Endometrial microvascular endothelial cells (primary cell): ENCODE data around the gene CTNNA2. TPM values are rescaled to one million over a fixed set of nuclear protein-coding genes. Genes with fewer than 3 reads are reported as not detected.

Experiments
- in situ Hi-C: cut with HindIII; loops from 2 replicates; pipeline ENCODE4 v1.10.0; 2017; ENCODE audit warnings: low sequenced_read_pairs, low pct_unique_long_range_greater_than_20kb; ENCODE audit errors: inconsistent ontology term
- total RNA-seq: library from RNA; depleted of rRNA; stranded (reverse); fragments of >200 nt; gene quantifications from one replicate; pipeline ENCODE4 v1.2.3, GENCODE V29; 2015; ENCODE audit errors: inconsistent ontology term

Gene CTNNA2
- total RNA-seq, 1 donor from 2014 or later: not detected

DNA sequence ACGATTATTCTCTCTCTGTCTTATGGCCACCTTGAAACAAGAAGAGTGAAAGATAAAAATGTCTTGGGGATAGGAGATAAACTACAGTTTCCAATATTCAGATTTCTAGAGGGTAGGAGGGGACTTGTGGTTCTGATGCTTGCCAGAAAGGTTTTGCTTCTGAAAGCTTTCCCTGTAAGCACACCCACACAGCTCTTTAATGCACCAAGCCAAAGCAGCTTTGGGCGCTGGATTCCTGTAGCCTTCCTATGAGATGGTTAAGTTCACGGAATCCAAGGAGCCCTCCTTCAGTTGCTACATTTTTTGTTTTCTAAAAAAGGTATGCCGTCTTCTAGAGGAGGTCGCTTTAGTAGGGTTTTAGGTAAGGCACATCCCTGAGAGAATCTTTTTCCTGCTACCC is 786.8 kb downstream of the CTNNA2 start:
- in situ Hi-C loops: no loop called here

DNA sequence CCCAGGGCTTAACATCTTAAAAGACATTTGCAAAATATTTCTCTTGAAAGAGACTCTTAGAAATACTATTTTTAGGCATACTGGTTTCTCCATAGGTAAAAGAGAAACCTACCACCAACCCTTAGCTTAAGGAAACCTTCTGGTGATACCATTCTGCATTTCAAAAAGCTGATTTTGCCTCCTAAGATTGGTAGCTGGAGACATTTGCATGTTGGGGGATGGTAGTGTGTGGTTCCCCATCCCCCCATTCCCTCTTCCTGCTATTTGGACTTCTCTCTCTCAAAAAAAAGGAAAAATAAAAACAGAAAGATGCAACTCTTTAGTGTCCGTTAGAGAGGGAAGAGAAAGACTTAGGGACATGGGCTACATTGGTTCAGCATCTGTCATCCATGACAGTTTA is 787.5 kb downstream of the CTNNA2 start:
- in situ Hi-C loops: no loop called here

GRCh38 chr2:80300954-80301353 is 788.1 kb downstream of the CTNNA2 start:
- in situ Hi-C loops: no loop called here

DNA sequence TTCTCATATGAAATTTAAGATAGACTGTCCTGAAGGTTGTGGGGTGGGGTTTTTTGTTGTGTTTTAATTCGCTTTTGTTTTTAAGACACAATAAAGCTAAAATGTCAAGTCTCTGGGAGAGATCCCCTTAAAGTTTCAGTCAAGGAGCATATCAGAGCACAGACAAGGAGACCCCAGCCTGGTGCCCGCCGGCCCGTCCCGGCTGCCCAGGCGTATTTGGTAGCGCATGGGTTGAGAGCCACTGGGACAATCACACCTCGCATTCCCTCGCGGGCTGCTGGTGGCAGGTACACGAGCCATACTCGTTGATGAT is 789.1 kb downstream of the CTNNA2 start:
- in situ Hi-C loops: no loop called here

- in situ Hi-C loops: no loop called here
These were observed 789.6 kb downstream of the CTNNA2 start for GRCh38 chr2:80302314-80303005.

DNA sequence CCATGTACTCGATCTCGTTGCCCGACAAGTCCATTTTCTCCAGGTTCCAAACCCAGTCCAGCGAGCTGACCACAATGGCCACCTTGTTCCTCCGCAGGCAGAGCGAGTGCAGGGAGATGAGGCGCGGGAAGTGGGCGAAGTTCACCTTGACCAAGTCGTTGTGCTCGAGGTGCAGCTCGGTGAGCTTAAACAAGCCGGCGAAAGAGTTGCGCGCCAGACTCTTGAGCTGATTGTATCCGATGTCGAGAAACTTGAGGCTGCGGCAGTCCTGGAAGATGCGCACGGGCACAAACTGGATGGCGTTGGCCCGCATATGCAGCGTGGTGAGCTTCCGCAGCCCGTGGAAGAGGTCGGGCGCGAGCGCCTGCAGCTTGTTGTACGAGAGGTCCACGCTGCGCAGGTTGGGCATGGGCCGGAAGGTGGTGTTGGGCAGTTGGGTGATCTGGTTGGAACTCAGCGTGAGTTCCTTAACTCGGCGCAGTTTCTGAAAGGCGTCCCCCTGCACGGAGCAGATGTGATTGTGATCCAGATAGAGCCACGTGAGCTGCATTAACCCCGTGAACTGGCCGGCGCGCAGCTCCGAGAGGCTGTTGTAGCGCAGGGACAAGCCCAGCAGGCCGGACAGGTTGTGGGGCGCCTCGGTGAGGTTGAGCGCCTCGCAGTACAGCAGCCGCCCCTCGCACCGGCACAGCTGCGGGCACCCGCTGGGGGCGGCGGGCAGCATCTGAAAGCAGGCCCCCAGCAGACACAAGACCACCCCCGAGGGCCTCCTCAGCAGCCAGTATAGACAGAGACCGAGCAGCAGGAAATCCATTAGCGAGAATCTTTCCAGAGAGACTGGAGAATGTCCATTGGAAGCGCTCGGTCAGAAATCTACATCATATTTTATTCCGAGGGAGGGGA is 790.4 kb downstream of the CTNNA2 start:
- in situ Hi-C loops: no loop called here

- in situ Hi-C loops: no loop called here
These were observed 791.3 kb downstream of the CTNNA2 start, which contains the start of gene LRRTM1 for GRCh38 chr2:80303909-80304837. Gene LRRTM1 (minus strand): TSS chr2:80304752. CDS start chr2:80303819, 933 bp downstream.

DNA sequence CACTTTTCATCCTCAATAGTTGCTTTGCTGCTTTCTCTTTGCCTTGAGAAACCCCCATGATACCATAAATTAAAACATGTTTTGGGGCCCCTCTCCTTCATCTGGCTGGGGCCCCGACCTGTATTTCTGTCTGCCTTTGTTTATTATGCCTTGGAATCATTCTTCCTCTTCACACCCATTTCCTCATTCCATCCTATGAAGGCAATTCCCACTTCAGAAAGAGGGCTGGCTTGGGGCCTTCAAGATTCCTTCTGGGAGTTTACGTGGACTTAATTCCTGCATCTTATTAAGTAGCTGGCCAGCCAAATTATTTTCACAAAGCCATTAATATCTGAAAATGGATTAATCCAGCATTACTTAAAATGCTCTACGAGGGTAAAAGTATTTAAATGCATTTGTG is 798.5 kb downstream of the CTNNA2 start:
- in situ Hi-C loops: no loop called here

DNA sequence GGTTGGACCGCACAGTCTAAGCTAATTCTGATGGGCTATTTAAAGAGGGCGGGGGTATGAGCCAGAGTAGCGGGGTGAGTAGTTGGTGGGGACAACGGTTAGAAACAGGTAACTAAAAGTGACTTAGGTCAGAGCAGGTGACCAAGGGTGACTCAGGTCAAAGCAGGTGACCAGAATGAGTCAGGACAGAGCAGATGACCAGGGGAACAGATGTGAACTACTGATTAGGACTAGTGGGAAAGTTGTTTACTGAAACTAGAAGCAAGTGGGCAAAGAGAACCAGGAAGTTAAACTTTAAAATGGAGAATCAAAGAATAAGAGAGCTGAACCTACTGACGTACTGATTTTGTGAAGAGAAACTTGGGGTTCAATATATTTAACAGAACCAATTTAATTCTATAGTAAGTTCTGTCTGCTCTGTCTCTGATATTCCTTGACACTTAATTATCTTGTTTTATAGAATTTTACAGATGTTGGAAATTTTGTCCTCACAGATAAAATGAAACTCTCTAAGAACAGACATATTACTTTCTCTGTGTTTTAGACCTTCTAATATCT is 799.5 kb downstream of the CTNNA2 start:
- in situ Hi-C loops: no loop called here

- in situ Hi-C loops: no loop called here
These were observed 809.6 kb downstream of the CTNNA2 start for GRCh38 chr2:80322311-80322920.

DNA sequence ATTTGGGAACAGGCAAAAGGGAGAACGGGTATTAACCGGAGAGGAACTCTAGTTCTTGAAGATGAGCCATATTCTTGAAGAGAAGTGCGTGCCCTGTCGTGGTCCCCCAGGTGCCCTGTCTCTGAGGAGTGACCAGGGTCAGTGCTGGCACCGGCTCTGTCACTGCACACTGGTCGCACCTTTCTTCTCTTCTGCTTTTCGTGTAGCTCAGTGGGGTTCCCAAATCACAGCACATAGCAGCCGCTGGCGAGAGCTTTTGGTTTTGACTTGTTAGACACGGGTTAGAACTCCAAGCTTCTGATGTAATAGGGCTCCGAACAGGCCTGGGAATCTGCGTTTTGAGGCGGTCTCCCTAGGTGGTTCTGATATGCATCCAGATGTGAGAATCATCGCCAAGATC is 810.1 kb downstream of the CTNNA2 start:
- in situ Hi-C loops: no loop called here

DNA sequence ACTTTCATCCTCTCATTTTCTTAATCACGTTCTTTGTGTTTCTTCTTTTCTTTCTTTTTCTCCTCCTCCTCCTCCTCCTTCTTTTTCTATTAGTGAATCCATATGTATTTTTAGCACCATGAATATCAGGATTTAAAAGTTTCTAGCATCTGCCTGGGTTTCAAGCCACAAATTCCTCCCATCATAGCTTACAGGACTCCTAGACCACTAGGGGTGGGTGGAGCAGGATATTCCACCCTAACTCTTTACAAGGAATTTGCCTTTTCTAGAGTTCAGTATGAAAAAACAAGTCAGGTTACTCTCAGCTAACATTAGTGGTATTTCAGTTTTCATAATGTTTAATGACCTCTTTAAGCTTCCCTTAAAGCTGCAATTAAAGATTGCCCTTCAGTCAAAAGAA is 810.8 kb downstream of the CTNNA2 start:
- in situ Hi-C loops: no loop called here

DNA sequence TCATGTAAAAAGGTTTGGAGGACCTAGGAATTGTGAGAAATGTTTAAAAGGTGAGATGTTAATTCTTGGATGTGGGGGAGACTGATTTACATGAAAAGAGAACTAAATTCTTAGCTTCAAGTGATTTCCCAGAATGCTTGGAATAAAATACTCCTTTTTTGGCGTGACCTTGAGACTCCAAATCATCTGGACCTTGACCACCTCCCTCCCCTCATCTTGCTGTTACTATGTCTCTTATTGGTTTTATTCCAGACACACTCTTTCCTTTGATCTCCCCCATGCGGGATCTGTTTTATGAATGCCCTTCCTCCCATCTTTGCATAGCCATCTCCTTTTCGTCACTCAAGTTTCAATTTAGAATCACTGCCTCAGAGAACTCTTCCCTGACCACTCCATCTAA is 811.7 kb downstream of the CTNNA2 start:
- in situ Hi-C loops: no loop called here

- in situ Hi-C loops: no loop called here
These were observed 813.4 kb downstream of the CTNNA2 start for GRCh38 chr2:80326214-80326613.

- in situ Hi-C loops: no loop called here
These were observed 814.0 kb downstream of the CTNNA2 start for GRCh38 chr2:80326861-80327260.

DNA sequence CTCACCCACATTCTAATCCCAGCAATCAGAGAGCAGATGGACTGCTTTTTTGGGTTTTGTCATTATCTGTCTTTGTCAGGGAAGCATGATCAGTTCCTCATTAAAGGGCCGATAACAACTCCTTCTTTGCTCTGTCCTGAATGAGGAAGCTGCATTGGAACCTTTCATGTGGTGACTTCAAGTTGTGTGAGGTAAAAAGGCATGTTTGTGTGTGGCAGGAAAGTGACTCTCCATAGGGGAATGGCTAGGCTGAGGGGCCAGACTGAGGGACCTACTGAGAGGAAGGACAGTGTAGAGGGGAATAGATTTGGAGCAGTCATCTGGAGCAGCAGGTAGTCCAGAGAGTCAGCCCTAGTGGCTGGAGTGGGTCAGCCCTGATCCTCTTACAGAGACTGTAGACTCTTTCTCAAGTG is 815.3 kb downstream of the CTNNA2 start:
- in situ Hi-C loops: no loop called here

DNA sequence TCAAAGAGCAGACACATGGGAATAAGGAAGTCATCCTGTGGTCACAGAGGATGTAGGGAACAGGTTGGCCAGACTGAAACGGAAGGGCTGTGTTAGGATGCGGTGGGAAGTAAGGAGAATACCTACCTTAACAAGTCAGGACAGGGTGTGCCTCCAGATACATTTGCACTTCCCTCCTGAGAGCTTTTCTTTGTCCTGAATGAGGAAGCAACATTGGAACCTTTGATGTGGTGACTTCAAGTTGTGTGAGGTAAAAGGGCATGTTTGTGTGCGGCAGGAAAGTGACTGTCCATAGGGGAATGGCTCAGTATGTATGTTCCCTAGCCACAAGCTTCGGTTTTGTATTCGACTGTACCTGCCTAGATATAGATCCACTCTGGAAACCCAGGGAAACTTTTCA is 816.6 kb downstream of the CTNNA2 start:
- in situ Hi-C loops: no loop called here

DNA sequence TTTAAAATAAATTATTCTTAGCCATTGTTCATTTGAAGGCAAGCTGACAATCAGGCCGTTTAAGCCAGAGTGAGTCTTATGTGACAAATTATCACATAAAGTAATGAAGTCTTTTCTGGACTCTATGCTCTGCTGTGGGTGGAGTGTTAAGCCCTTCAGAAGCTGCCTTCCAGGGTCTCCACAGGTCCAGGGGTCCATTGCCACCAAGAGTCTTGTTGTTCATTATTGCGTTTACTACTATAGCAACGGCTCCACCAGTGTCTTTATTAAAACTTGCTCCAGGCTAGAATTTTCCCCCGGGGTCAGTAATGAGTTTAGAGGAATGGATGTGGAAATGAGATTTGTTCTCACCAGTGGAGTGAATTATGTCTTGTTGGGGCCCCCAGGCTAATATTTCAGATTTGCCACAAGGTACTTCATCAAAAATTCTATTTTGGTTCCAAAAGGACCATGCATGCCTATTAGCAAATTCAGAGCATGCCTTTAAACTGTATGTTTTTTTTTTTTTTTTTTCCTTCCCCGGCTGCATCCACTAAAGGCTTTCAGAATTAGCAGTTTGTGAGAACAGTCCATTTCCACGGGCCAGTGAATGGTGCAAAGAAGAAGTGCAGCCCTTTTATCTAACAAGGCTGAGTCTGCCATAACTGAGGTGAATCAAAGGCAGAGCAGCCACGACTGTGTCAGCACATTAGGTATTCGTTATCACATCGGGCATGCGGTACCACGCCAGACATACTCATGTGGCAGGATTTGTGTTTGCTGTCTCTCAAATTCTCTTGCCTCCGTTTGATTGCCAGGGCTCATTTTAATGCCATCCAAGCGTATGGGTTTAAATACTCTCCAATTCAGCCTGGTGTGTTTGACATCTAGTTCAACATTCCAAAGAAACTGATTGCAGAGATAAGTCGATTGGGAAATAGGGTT is 817.9 kb downstream of the CTNNA2 start:
- in situ Hi-C loops: no loop called here
